IPS DF 6.9 (cell line): ENCODE measurements around the gene BABAM1.

Experiments
- DNase-seq: peaks from one replicate; pipeline ENCODE4 v3.0.0-alpha.2; 2013; ENCODE audit warnings: low read depth, low spot score
- H3K27ac ChIP-seq: one replicate; pipeline ENCODE4 v1.5.1; 2013; ENCODE audit warnings: low read length, control low read depth
- H3K27me3 ChIP-seq: 2 replicates; pipeline ENCODE4 v1.6.1; 2013; ENCODE audit warnings: mild to moderate bottlenecking, low read length; ENCODE audit not compliant: control insufficient read depth, insufficient read depth
- H3K36me3 ChIP-seq: 2 replicates; pipeline ENCODE4 v1.6.1; 2013; ENCODE audit warnings: low read length; ENCODE audit not compliant: control insufficient read depth, insufficient read depth
- H3K4me1 ChIP-seq: 2 replicates; pipeline ENCODE4 v1.6.1; 2013; ENCODE audit warnings: low read length; ENCODE audit not compliant: control insufficient read depth, insufficient read depth
- H3K4me3 ChIP-seq: 2 replicates; pipeline ENCODE4 v1.5.1; 2013; ENCODE audit warnings: mild to moderate bottlenecking, low read length
- H3K9me3 ChIP-seq: 2 replicates; pipeline ENCODE4 v1.6.1; 2013; ENCODE audit warnings: low read length, inconsistent platforms; ENCODE audit not compliant: control insufficient read depth, insufficient read depth
- WGBS: extraction: QIAGEN DNeasy Blood & Tissue Kit; methylation state at CpG from one replicate; pipeline ENCODE4 v1.1.7; 2013; ENCODE audit warnings: mixed read lengths, missing lambda C conversion rate; ENCODE audit not compliant: insufficient read length, insufficient coverage; 5-methylcytosine and 5-hydroxymethylcytosine counted together

BABAM1 gene

GRCh38 chr19:17324357-17325114 is 57.3 kb downstream of the BABAM1 start:
- H3K4me3 ChIP-seq = no peak overlapping the region
- no peak for DNase-seq
- H3K36me3 ChIP-seq = peaks cover 16% of the 10 kb centered on the region
- H3K9me3 ChIP-seq = no peaks in the 10 kb centered on the region
- no CpG with 5 or more reads among the region's 28 CpGs for WGBS
- peaks cover 13% of the 10 kb centered on the region for H3K4me1 ChIP-seq
- no peak overlapping the region for H3K27ac ChIP-seq
- no peaks in the 10 kb centered on the region for H3K27me3 ChIP-seq

- Histone ChIP-seq H3K36me3 (peaks cover 12% of the 10 kb centered on the region), H3K9me3 (no peaks in the 10 kb centered on the region), H3K4me1 (peaks cover 13% of the 10 kb centered on the region), H3K27ac (no peak overlapping the region), H3K27me3 (no peaks in the 10 kb centered on the region), H3K4me3 (no peak overlapping the region)
- DNase-seq = no peak
- no CpG with 5 or more reads among the region's 20 CpGs for WGBS
Measured at GRCh38 chr19:17325133-17325532, 57.9 kb downstream of the BABAM1 start.

GRCh38 chr19:17325881-17326594 is 58.8 kb downstream of the BABAM1 start:
- no peak overlapping the region for H3K4me3 ChIP-seq
- no CpG with 5 or more reads among the region's 17 CpGs for WGBS
- H3K27me3 ChIP-seq = no peaks in the 10 kb centered on the region
- peaks cover 6% of the 10 kb centered on the region for H3K36me3 ChIP-seq
- no peaks in the 10 kb centered on the region for H3K9me3 ChIP-seq
- H3K4me1 ChIP-seq = peaks cover 13% of the 10 kb centered on the region
- DNase-seq = no peak
- H3K27ac ChIP-seq = no peak overlapping the region

GRCh38 chr19:17326595-17326966 is 59.3 kb downstream of the BABAM1 start:
- peaks cover 6% of the 10 kb centered on the region for H3K36me3 ChIP-seq
- no peak overlapping the region for H3K4me3 ChIP-seq
- peaks cover 13% of the 10 kb centered on the region for H3K4me1 ChIP-seq
- H3K27me3 ChIP-seq = no peaks in the 10 kb centered on the region
- no peak overlapping the region for H3K27ac ChIP-seq
- no peak for DNase-seq
- no CpG with 5 or more reads among the region's 11 CpGs for WGBS
- no peaks in the 10 kb centered on the region for H3K9me3 ChIP-seq

- Histone ChIP-seq H3K4me1 (peaks cover 13% of the 10 kb centered on the region), H3K9me3 (no peaks in the 10 kb centered on the region), H3K36me3 (peaks cover 4% of the 10 kb centered on the region), H3K4me3 (peak overlapping the region; percentile 53; the same call in 1 of the 2 replicates), H3K27me3 (no peaks in the 10 kb centered on the region), H3K27ac (no peak overlapping the region)
- DNase-seq = no peak
- WGBS = no CpG with 5 or more reads among the region's 27 CpGs
Measured at GRCh38 chr19:17327068-17327653, 59.9 kb downstream of the BABAM1 start.

- Histone ChIP-seq H3K27ac (no peak overlapping the region), H3K4me1 (peaks cover 13% of the 10 kb centered on the region), H3K9me3 (no peaks in the 10 kb centered on the region), H3K27me3 (no peaks in the 10 kb centered on the region), H3K4me3 (peak overlapping the region; percentile 53; the same call in 1 of the 2 replicates), H3K36me3 (peaks cover 4% of the 10 kb centered on the region)
- WGBS = no CpG with 5 or more reads among the region's 64 CpGs
- no peak for DNase-seq
Measured at GRCh38 chr19:17327654-17328516, 60.6 kb downstream of the BABAM1 start.
